Progenitor cell of endocrine pancreas (in vitro differentiated cells): ENCODE measurements around the gene GADD45GIP1. TPM values are rescaled to one million over a fixed set of nuclear protein-coding genes. Genes with fewer than 3 reads are reported as not detected.

Experiments
- DNase-seq: peaks from one replicate; pipeline ENCODE4 v3.0.0; 2021; ENCODE audit warnings: low spot score; ENCODE audit not compliant: unreplicated experiment
- H3K27ac Mint-ChIP-seq: 2 replicates; pipeline ENCODE4 v1.8.0; 2021; ENCODE audit warnings: mild to moderate bottlenecking, moderate library complexity, mixed read lengths
- H3K27me3 Mint-ChIP-seq: 2 replicates; pipeline ENCODE4 v1.8.0; 2021; ENCODE audit warnings: mixed read lengths
- H3K36me3 Mint-ChIP-seq: 2 replicates; pipeline ENCODE4 v1.8.0; 2022; ENCODE audit warnings: mixed read lengths; ENCODE audit not compliant: insufficient read depth
- H3K4me1 Mint-ChIP-seq: 2 replicates; pipeline ENCODE4 v1.8.0; 2021; ENCODE audit warnings: low read depth, mixed read lengths
- H3K4me3 Mint-ChIP-seq: 2 replicates; pipeline ENCODE4 v1.8.0; 2021; ENCODE audit warnings: low read depth, mild to moderate bottlenecking, moderate library complexity, mixed read lengths
- H3K9me3 Mint-ChIP-seq: 2 replicates; pipeline ENCODE4 v1.8.0; 2021; ENCODE audit warnings: low read depth, mixed read lengths
- total RNA-seq: library from RNA; stranded (reverse); gene quantifications from 2 replicates; pipeline ENCODE4 v1.2.1, GENCODE V29; 2021
- TF ChIP-seq, protein P1 (sequence below): fragments of 200-600 bp; sonication (generic); IDR thresholded peaks from one replicate; pipeline ENCODE4 v1.5.0; 2021; ENCODE audit warnings: antibody characterized with exemption, mild to moderate bottlenecking; ENCODE audit not compliant: unreplicated experiment

Gene GADD45GIP1
- total RNA-seq, 1 donor from 2014 or later: 20.8 TPM

DNA sequence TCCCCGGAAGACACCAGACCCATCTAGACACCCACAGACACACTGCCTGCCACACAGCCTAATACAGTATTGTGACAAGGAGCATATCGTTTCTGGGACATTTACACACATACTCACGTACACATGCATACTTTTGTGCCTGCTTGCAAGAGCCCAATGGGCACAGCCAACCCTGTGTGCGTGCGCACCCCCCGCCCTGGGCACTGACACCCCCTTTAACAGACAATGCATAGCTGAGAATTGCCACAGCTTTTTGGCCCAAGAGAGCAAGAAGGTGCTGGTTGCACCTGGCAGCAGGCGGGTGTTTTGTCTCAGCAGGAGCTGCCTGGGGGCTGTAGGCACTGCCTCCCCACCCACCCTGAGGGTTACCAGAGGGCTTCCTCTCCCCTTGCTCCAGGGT, 36.5 kb upstream of the GADD45GIP1 start:
- H3K27me3 Mint-ChIP-seq: peaks cover 67% of the 10 kb centered on the region
- H3K4me3 Mint-ChIP-seq: no peak overlapping the region
- H3K27ac Mint-ChIP-seq: no peak overlapping the region

DNA sequence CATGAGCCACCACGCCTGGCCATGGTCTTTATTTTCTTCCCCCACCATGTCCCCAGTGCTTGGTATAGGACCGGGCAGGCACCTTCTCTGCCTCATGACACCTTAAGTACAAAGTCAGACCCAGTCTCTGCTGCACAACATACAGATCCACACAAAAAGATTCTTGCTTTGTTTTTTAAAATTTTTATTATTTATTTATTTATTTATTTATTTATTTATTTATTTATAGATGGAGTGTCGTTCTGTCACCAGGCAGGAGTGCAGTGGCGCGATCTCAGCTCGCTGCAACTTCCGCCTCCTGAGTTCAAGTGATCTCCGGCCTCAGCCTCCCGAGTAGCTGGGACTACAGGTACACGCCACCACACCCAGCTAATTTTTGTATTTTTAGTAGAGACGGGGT, 35.7 kb upstream of the GADD45GIP1 start:
- TF ChIP-seq, protein P1, sequence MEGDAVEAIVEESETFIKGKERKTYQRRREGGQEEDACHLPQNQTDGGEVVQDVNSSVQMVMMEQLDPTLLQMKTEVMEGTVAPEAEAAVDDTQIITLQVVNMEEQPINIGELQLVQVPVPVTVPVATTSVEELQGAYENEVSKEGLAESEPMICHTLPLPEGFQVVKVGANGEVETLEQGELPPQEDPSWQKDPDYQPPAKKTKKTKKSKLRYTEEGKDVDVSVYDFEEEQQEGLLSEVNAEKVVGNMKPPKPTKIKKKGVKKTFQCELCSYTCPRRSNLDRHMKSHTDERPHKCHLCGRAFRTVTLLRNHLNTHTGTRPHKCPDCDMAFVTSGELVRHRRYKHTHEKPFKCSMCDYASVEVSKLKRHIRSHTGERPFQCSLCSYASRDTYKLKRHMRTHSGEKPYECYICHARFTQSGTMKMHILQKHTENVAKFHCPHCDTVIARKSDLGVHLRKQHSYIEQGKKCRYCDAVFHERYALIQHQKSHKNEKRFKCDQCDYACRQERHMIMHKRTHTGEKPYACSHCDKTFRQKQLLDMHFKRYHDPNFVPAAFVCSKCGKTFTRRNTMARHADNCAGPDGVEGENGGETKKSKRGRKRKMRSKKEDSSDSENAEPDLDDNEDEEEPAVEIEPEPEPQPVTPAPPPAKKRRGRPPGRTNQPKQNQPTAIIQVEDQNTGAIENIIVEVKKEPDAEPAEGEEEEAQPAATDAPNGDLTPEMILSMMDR: no peak
- DNase-seq: no peak
- peaks cover 4% of the 10 kb centered on the region for H3K4me1 Mint-ChIP-seq
- no peaks in the 10 kb centered on the region for H3K9me3 Mint-ChIP-seq
- H3K27ac Mint-ChIP-seq: no peak overlapping the region
- H3K27me3 Mint-ChIP-seq: peaks cover 60% of the 10 kb centered on the region
- H3K36me3 Mint-ChIP-seq: no peaks in the 10 kb centered on the region
- no peak overlapping the region for H3K4me3 Mint-ChIP-seq

More for the DNA sequence above, 36.5 kb upstream of the GADD45GIP1 start:
- peaks cover 4% of the 10 kb centered on the region for H3K4me1 Mint-ChIP-seq
- no peaks in the 10 kb centered on the region for H3K9me3 Mint-ChIP-seq
- H3K36me3 Mint-ChIP-seq: no peaks in the 10 kb centered on the region
- no peak for DNase-seq
- TF ChIP-seq, protein P1: no peak

DNA sequence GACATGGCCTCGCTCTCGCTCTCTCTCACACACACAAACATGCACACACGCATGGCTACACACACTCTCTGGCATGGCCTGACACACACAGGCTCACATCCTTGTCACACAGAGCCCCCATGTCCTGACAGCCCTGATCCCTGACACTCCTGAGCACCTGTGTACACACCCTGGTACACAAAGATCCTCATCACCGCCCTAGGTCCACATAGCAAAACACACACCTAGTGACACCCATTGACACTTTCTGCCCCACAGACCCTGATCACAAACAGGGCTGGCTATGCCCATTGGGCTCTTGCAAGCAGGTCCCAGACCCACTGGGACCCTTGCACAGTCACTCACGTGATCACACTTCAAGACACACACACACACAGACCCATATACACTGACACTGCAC, 34.3 kb upstream of the GADD45GIP1 start:
- DNase-seq: no peak
- H3K4me3 Mint-ChIP-seq: no peak overlapping the region
- no peak overlapping the region for H3K27ac Mint-ChIP-seq
- H3K4me1 Mint-ChIP-seq: peaks cover 4% of the 10 kb centered on the region
- peaks cover 63% of the 10 kb centered on the region for H3K27me3 Mint-ChIP-seq
- no peaks in the 10 kb centered on the region for H3K9me3 Mint-ChIP-seq
- TF ChIP-seq, protein P1: no peak
- no peaks in the 10 kb centered on the region for H3K36me3 Mint-ChIP-seq

DNA sequence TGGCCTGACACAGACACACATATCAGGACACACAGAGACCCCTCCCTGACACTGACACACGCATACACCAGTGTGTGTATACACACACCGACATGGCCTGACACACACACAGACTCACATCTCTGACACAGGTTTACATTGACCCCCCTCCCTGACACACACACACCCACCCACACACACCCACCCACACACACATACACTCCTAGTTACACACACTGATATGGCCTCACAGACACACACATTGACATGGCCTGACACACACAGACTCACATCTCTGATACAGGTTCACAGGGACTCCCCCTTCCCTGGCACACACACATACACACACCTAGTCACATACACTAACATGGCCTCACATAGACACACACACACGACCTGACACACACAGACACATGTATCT, 33.8 kb upstream of the GADD45GIP1 start:
- no peak overlapping the region for H3K4me3 Mint-ChIP-seq
- peaks cover 3% of the 10 kb centered on the region for H3K4me1 Mint-ChIP-seq

DNA sequence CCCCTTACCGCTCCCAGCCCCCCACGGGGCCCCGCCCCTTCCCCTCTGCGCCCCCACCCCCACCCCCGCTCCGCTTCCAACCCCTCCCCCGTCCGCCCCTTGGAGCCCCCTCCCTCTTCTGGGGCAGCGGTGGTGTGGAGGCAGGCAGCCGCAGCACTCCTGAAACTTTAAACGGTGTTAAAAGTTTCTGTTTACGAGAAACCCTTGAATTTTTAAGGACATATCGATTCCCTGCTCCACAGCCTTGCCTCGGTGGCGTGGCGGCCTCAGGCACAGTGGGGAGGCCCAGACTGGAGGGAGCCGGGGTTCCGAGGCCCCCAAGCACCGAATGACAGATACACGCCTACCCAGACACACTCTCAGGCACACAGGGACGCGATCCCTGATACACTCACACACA, 33.4 kb upstream of the GADD45GIP1 start:
- Mint-ChIP-seq H3K4me1 (peaks cover 3% of the 10 kb centered on the region), H3K27me3 (peaks cover 68% of the 10 kb centered on the region), H3K36me3 (no peaks in the 10 kb centered on the region), H3K9me3 (no peaks in the 10 kb centered on the region), H3K4me3 (no peak overlapping the region), H3K27ac (no peak overlapping the region)
- DNase-seq: no peak
- TF ChIP-seq, protein P1: no peak

More for the DNA sequence above, 33.8 kb upstream of the GADD45GIP1 start:
- no peak for DNase-seq
- H3K36me3 Mint-ChIP-seq: no peaks in the 10 kb centered on the region
- peaks cover 64% of the 10 kb centered on the region for H3K27me3 Mint-ChIP-seq
- TF ChIP-seq, protein P1: no peak
- H3K9me3 Mint-ChIP-seq: no peaks in the 10 kb centered on the region
- no peak overlapping the region for H3K27ac Mint-ChIP-seq
